Measurements from ENCODE around the gene SAMD15.

Gene SAMD15

DNA sequence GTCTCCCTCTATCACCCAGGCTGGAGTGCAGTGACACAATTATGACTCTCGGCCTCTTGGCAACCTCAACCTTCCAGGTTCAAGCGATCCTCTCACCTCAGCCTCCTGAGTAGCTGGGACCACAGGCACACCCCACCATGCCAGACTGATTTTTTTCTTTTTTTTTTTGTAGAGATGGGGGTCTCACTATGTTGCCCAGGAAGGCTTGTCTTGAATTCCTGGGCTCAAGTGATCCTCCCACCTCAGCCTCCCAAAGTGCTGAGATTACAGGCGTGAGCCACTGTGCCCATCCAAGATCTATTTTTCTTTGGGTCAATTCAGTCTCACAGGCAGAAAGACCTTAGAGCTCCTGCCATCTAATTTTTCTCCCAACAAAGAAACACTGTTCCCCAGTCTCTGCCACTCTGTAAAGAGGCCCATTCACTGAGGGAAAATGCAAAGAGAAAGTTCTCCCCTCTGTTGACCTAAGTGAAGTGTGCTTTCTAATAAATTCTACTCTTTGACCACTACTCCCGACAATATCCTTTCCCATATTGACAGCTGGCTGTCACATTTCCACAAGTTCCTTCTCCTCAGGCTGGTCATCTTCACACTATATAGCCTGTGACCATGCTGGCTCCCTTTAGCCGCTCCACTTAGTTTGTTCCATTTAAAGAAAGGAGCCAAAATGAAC is 23.6 kb upstream of the SAMD15 start:
- no peak for TF ChIP-seq CTCF (IDR thresholded peaks at IDR 0.05; ENCODE audit: borderline replicate concordance, control extremely low read depth, extremely low read depth, insufficient read depth, missing control alignments)
- in situ Hi-C loops (cut with MboI; ENCODE audit: low sequenced_read_pairs, unreplicated experiment) = no loop called here
- no peak for DNase-seq (ENCODE audit: low spot score)

DNA sequence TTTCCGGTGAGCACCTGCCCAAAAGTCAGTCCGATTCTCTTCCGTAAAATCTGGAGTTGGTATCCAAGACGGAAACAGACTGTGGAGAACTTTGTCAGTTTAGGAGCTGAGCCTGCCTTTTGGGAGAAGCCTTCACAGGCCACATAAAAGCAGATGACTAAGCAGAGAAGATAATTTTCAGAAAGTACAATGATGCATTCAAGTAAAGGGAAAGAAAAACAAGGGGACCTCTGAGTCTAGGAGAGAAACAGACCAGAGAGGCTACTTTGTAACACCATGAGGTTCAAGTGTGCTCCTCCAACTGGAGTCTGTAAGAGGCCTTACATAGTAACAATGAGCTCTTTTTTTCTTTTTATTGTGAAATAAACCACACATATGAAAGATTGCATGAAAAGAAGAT is 21.4 kb upstream of the SAMD15 start:
- no peak for DNase-seq (ENCODE audit: low spot score)
- in situ Hi-C loops (cut with MboI; ENCODE audit: low sequenced_read_pairs, unreplicated experiment) = no loop called here
- no peak for TF ChIP-seq CTCF (IDR thresholded peaks at IDR 0.05; ENCODE audit: borderline replicate concordance, control extremely low read depth, extremely low read depth, insufficient read depth, missing control alignments)

DNA sequence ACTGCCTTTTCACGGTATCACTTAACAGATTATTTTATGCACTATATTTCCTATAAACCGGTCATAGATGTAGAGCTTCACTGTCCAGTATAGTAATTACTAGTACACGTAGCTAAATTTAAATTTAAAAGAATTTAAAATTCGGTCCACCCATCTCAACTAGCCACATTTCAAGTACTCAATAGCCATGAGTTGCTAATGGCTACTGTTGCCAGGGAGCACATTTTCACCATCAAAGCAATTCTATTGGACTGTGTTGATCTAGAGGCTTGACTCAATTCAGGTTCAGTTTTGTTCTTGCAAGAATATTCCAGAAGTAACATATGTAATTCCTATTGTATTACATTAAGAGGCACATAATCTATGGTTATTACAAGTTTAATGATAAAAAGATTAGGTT is 20.3 kb upstream of the SAMD15 start:
- TF ChIP-seq CTCF (IDR thresholded peaks at IDR 0.05; ENCODE audit: borderline replicate concordance, control extremely low read depth, extremely low read depth, insufficient read depth, missing control alignments) = no peak
- in situ Hi-C loops (cut with MboI; ENCODE audit: low sequenced_read_pairs, unreplicated experiment) = no loop called here
- no peak for DNase-seq (ENCODE audit: low spot score)

GRCh38 chr14:77359626-77360025 is 17.6 kb upstream of the SAMD15 start:
- no peak for DNase-seq (ENCODE audit: low spot score)
- in situ Hi-C loops (cut with MboI; ENCODE audit: low sequenced_read_pairs, unreplicated experiment) = no loop called here
- no peak for TF ChIP-seq CTCF (IDR thresholded peaks at IDR 0.05; ENCODE audit: borderline replicate concordance, control extremely low read depth, extremely low read depth, insufficient read depth, missing control alignments)

GRCh38 chr14:77364146-77364545 is 13.0 kb upstream of the SAMD15 start:
- TF ChIP-seq CTCF (IDR thresholded peaks at IDR 0.05; ENCODE audit: borderline replicate concordance, control extremely low read depth, extremely low read depth, insufficient read depth, missing control alignments) = no peak
- no peak for DNase-seq (ENCODE audit: low spot score)
- in situ Hi-C loops (cut with MboI; ENCODE audit: low sequenced_read_pairs, unreplicated experiment) = no loop called here

GRCh38 chr14:77369285-77369684 is 7.9 kb upstream of the SAMD15 start:
- no peak for DNase-seq (ENCODE audit: low spot score)
- TF ChIP-seq CTCF (IDR thresholded peaks at IDR 0.05; ENCODE audit: borderline replicate concordance, control extremely low read depth, extremely low read depth, insufficient read depth, missing control alignments) = no peak
- in situ Hi-C loops (cut with MboI; ENCODE audit: low sequenced_read_pairs, unreplicated experiment) = no loop called here

Data from GM13976 (cell line).